ENCODE data around the gene SLC4A3.

- TF ChIP-seq CTCF (IDR thresholded peaks at IDR 0.05) (no peak), POLR2A (IDR thresholded peaks at IDR 0.05) (no peak)
These were observed 34.7 kb upstream of the SLC4A3 start for GRCh38 chr2:219592736-219593135.

Data from lower leg skin (tissue), 3 donors.